ENCODE results near the gene NUCKS1. TPM values are rescaled to one million over a fixed set of nuclear protein-coding genes. Genes with fewer than 3 reads are reported as not detected.

The NUCKS1 gene
- total and polyA plus RNA-seq, 2 of the 13 experiments (the other 11 are each of a cell fraction or from before 2014, with no cell fraction given) = 35.5 to 117 TPM

DNA sequence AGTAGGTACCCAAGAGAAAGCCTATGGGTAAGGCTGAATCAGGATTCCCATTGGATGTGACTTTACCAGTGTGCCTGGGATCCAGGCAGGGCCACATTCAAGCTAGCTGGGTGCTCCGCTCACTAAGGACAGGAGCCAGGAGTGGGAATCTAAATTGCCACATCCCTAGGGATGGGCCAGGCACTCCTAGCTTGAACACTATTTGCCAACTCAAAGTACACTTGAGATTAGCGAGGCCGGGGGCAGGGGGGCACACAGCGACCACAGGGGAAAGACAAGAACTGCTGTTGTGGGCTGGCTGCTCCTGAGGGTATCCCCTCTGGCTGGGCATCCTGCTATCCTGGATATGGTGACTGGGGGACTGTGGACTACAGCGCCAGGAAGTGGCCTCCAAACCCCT, 74.0 kb downstream of the NUCKS1 start (continued):
- TF ChIP-seq, protein P1, sequence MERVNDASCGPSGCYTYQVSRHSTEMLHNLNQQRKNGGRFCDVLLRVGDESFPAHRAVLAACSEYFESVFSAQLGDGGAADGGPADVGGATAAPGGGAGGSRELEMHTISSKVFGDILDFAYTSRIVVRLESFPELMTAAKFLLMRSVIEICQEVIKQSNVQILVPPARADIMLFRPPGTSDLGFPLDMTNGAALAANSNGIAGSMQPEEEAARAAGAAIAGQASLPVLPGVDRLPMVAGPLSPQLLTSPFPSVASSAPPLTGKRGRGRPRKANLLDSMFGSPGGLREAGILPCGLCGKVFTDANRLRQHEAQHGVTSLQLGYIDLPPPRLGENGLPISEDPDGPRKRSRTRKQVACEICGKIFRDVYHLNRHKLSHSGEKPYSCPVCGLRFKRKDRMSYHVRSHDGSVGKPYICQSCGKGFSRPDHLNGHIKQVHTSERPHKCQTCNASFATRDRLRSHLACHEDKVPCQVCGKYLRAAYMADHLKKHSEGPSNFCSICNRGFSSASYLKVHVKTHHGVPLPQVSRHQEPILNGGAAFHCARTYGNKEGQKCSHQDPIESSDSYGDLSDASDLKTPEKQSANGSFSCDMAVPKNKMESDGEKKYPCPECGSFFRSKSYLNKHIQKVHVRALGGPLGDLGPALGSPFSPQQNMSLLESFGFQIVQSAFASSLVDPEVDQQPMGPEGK (CRISPR knock-in tag; IDR thresholded peaks at IDR 0.05) = peak; percentile 97
- TF ChIP-seq REPIN1 (CRISPR knock-in tag; IDR thresholded peaks at IDR 0.05; ENCODE audit: borderline replicate concordance, low read depth) (peak; percentile 81), KAT8 (CRISPR knock-in tag; IDR thresholded peaks at IDR 0.05) (0 out of 2 replicates have a peak, but pooled peaks have one; percentile 35), ZBTB7A (CRISPR knock-in tag; IDR thresholded peaks at IDR 0.05) (peak; percentile 36; the same call in 1 of the 2 replicates), HNRNPL (IDR thresholded peaks at IDR 0.05; ENCODE audit: low read depth, low read length) (peak; percentile 76), ZC3H4 (CRISPR knock-in tag; IDR thresholded peaks at IDR 0.05; ENCODE audit: borderline replicate concordance) (no peak), ASH2L (IDR thresholded peaks at IDR 0.05; ENCODE audit: insufficient read length, low read depth, low read length) (no peak), ZNF547 (CRISPR knock-in tag; IDR thresholded peaks at IDR 0.05) (peak; percentile 24; the same call in 1 of the 2 replicates), NR2C2 (CRISPR knock-in tag; IDR thresholded peaks at IDR 0.05; ENCODE audit: borderline replicate concordance) (peak; percentile 39; the same call in 1 of the 2 replicates), CREB1 (IDR thresholded peaks at IDR 0.05) (no peak), CREB1 (CRISPR knock-in tag; IDR thresholded peaks at IDR 0.05) (0 out of 2 replicates have a peak, but pooled peaks have one; percentile 8), PHF21A (CRISPR knock-in tag; IDR thresholded peaks at IDR 0.05) (peak; percentile 87), RXRB (CRISPR knock-in tag; IDR thresholded peaks at IDR 0.05; ENCODE audit: borderline replicate concordance) (peak; percentile 36; the same call in 1 of the 2 replicates), CHD4 (IDR thresholded peaks at IDR 0.05; ENCODE audit: borderline replicate concordance, low read length) (no peak), ERF (CRISPR knock-in tag; IDR thresholded peaks at IDR 0.05) (peak; percentile 22; the same call in 1 of the 2 replicates), DPF2 (CRISPR knock-in tag; IDR thresholded peaks at IDR 0.05; ENCODE audit: borderline replicate concordance, low read depth) (peak; percentile 93), ZNF207 (IDR thresholded peaks at IDR 0.05; ENCODE audit: borderline replicate concordance) (no peak)
- TF ChIP-seq, protein P2, sequence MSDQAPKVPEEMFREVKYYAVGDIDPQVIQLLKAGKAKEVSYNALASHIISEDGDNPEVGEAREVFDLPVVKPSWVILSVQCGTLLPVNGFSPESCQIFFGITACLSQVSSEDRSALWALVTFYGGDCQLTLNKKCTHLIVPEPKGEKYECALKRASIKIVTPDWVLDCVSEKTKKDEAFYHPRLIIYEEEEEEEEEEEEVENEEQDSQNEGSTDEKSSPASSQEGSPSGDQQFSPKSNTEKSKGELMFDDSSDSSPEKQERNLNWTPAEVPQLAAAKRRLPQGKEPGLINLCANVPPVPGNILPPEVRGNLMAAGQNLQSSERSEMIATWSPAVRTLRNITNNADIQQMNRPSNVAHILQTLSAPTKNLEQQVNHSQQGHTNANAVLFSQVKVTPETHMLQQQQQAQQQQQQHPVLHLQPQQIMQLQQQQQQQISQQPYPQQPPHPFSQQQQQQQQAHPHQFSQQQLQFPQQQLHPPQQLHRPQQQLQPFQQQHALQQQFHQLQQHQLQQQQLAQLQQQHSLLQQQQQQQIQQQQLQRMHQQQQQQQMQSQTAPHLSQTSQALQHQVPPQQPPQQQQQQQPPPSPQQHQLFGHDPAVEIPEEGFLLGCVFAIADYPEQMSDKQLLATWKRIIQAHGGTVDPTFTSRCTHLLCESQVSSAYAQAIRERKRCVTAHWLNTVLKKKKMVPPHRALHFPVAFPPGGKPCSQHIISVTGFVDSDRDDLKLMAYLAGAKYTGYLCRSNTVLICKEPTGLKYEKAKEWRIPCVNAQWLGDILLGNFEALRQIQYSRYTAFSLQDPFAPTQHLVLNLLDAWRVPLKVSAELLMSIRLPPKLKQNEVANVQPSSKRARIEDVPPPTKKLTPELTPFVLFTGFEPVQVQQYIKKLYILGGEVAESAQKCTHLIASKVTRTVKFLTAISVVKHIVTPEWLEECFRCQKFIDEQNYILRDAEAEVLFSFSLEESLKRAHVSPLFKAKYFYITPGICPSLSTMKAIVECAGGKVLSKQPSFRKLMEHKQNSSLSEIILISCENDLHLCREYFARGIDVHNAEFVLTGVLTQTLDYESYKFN (CRISPR knock-in tag; conservative IDR thresholded peaks at IDR 0.05) = peak; percentile 94
- TF ChIP-seq, protein P3, sequence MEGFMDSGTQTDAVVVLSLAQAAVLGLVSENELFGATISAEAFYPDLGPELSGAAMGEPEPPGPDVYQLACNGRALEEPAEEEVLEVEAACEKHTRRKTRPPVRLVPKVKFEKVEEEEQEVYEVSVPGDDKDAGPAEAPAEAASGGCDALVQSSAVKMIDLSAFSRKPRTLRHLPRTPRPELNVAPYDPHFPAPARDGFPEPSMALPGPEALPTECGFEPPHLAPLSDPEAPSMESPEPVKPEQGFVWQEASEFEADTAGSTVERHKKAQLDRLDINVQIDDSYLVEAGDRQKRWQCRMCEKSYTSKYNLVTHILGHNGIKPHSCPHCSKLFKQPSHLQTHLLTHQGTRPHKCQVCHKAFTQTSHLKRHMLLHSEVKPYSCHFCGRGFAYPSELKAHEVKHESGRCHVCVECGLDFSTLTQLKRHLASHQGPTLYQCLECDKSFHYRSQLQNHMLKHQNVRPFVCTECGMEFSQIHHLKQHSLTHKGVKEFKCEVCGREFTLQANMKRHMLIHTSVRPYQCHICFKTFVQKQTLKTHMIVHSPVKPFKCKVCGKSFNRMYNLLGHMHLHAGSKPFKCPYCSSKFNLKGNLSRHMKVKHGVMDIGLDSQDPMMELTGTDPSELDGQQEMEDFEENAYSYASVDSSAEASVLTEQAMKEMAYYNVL (CRISPR knock-in tag; IDR thresholded peaks at IDR 0.05; ENCODE audit: borderline replicate concordance) = peak; percentile 24; the same call in 1 of the 2 replicates
- TF ChIP-seq, protein P4, sequence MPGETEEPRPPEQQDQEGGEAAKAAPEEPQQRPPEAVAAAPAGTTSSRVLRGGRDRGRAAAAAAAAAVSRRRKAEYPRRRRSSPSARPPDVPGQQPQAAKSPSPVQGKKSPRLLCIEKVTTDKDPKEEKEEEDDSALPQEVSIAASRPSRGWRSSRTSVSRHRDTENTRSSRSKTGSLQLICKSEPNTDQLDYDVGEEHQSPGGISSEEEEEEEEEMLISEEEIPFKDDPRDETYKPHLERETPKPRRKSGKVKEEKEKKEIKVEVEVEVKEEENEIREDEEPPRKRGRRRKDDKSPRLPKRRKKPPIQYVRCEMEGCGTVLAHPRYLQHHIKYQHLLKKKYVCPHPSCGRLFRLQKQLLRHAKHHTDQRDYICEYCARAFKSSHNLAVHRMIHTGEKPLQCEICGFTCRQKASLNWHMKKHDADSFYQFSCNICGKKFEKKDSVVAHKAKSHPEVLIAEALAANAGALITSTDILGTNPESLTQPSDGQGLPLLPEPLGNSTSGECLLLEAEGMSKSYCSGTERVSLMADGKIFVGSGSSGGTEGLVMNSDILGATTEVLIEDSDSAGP (CRISPR knock-in tag; IDR thresholded peaks at IDR 0.05; ENCODE audit: borderline replicate concordance) = peak; percentile 42; the same call in 1 of the 2 replicates

Data from HepG2 (cell line).